GM19395 (cell line): ENCODE measurements around the gene SH2D7.
"Not testable (repeated sequence)": the region's sequence is repeated elsewhere in the genome, so short reads cannot be mapped to it uniquely, and the experiment has no call there.

Experiments
- ATAC-seq: cut with Tn5 transposase; IDR thresholded peaks from one replicate; pipeline ENCODE4 v1.9.1; 2021; ENCODE audit warnings: mild to moderate bottlenecking, moderate library complexity; ENCODE audit not compliant: unreplicated experiment

Gene SH2D7

DNA sequence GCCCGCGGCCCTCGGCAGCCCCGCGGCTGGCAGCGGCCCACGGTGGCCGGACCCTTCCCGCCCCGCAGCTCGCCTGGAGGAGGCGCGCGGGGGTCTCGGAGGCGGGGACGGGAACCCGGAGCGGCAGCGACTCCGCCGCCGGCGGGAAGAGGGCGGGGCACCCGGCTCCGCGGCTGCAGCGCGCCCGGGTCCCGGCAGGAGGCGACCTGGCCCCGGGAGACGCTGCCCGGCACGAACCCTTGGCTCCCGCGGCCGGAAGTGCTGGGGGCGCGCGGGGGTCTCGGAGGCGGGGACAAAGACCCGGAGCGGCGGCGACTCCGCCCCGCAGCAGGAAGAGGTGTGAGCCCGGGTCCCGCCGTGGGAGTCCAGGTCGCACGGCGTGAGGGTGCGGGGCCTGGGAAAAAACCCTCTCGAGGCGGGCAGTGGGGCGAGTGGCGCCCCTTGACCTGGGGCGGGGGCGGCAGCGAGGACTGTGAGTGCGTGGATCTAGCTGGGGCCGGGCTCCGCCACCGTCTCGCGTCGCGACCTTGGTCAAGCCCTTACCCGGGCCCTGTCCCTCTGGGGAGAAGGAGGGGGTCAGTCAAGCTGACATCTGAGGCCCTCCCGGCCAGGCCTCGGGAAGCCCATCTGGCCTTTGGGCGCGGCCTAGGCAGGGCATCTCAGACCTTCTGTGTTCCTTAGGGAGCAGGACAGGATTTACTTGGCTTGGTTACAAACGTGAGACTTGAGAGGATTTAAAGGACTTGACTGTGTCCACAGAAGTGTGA lies 39.1 kb downstream of the SH2D7 start, which contains the start of gene CIB2:
Gene CIB2, minus strand, starts transcription at position 151 of the 767 bp plus-strand sequence. CDS start 230 bp downstream, outside the sequence.
- ATAC-seq = peak; percentile 70

DNA sequence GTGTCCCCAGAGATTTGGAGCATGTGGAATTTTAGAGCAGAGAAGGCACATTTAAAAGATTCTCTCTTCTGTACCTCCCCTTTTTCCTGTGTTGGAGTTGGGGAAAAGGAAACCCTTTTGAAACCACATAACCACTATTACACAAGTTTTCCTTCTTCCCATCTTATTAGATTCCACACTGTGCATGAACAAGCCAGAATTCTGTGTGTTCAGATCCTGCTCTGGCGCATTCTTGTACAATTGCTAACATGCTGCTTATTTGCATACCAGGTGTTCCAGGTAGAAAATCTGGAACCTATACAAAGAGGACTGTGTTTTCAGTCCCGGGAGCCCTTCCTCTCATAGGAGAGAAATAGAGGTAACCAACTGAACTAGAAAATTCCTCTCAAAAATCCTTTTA lies 41.4 kb downstream of the SH2D7 start:
- no peak for ATAC-seq

DNA sequence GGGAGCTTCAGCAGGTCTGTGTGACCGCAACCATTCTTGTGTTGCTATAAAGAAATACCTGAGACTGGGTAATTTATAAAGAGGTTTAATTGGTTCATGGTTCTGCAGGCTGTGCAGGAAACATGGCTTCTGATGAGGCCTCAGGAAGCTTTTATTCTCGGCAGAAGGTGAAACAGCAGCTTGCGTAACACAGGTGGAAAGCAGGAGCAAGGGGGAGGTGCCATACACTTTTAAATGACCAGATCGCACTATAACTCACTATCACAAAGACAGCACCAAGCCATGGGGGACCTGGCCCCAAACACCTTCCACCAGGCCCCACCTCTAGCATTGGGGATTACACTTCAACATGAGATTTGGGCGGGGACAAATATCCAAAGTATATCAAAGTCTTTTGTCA lies 47.2 kb downstream of the SH2D7 start:
- no peak for ATAC-seq

DNA sequence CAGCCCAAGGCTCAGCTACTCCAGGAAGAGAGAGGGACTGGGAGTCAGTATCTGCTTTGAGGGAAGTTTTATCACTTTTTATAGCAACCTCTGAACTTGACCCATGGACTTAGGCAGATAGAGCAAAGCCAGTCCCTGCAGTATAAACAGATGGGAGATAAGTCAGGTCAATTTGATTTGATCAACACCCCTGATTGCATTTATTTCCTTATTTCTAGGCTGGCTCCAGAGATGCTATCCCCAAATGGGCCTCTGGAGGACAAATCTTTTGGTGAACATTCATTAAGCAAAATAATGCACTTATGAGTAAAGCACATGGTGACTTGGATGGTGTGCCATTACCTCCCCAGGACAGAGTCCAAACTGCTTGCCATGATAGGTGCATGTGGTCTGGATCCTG lies 47.9 kb downstream of the SH2D7 start:
- ATAC-seq = no peak

DNA sequence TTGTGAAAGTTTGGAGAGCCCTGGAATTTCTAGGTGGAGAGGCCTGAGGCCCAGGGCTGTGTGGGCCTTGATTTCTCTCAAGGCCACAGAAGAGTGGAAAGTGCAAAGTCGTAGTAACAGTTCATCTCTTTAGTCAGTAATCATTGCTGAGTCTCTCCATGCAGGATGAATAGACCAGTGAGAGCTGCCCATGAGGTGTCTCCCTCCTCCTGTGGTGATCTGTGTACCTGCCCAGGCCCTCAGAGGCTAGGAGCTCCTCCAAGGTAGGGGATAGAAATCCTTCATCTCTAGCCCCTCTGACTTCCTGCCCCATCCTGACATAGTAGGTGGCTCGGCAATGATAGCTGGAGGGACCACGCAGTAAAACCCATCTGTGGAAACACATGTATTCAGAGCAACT lies 50.0 kb downstream of the SH2D7 start:
- no peak for ATAC-seq

DNA sequence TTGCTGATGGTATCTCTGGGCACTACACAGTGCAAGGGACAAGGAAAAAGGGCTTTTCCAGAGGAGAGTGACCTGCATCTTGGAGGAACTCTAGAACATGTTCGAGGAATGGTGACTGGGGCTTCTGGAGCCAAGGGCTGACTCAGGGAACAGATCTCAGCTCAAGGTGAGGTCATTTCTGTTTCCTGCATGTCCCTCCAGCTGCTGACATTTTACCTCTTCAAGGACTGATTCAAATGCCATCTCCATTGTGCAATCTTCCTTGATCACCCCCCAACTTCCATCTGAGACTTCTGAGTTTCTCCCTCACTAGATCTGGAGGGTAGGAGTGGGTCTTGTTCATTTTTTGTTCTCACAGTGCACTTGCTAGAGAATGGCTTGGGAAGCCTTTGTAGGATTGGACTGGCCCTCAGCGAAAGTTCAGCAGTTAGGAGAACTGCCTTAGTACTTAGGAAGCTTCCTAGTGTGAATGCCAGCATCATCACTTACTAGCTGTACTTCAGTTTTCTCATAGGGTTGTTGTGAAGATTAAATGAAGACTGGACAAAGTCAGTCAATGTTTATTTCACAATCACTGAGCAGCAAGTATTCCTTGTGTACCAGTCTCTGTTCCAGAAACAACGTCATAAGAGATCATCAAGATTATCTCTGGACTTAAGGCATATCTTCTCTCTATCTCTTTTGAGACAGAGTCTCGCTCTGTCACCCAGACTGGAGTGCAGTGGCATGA lies 54.2 kb downstream of the SH2D7 start:
- ATAC-seq = no peak

DNA sequence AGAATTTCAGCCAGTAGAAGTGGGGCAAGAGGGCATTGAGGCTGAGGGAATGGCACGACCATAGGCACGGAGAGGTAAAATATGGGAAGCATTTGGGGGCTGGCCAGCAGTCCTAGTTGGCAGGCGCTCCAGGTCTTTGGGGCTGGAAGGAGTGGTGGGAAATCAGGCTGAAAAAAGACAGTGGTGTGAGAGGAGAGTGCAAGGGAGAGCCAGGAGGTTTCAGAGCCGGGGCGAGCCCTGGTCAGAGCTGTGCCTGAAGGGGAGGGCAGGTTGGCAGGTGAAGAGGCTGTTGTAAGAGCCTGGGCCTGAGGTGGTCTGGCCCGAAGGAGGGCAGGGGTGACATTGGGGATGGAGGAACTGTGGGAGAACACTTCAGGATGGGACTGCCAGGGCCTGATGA lies 55.2 kb downstream of the SH2D7 start:
- ATAC-seq = no peak

DNA sequence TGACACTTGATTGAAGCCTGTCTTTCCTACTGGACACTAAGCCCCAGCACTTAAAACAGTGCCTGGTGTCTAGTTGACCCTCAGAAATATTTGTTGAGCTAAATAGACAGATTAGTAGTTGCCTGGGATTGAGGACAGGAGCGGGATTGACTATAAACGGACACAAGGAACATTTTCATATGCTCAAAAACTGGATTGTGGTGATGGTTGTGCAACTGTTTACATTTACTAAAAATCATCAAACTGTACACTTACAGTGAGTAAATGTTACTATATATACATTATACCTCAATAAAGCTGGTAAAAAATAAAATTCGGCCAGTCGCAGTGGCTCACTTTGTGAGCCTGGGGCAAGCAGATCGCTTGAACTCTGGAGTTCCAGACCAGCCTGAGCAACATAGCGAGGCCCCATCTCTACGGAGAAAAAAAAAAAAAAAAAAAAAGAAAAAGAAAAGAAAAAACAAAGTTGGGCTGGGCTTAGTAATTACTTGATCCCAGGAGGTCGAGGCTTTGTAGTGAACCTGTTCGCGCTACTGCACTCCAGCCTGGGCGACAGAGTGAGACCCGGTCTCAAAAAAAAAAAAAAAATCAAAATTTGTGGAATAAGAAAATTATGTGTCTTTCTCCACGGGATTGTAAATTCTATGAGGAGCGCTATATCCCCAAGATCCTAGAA lies 56.2 kb downstream of the SH2D7 start:
- peak; percentile 13 for ATAC-seq

DNA sequence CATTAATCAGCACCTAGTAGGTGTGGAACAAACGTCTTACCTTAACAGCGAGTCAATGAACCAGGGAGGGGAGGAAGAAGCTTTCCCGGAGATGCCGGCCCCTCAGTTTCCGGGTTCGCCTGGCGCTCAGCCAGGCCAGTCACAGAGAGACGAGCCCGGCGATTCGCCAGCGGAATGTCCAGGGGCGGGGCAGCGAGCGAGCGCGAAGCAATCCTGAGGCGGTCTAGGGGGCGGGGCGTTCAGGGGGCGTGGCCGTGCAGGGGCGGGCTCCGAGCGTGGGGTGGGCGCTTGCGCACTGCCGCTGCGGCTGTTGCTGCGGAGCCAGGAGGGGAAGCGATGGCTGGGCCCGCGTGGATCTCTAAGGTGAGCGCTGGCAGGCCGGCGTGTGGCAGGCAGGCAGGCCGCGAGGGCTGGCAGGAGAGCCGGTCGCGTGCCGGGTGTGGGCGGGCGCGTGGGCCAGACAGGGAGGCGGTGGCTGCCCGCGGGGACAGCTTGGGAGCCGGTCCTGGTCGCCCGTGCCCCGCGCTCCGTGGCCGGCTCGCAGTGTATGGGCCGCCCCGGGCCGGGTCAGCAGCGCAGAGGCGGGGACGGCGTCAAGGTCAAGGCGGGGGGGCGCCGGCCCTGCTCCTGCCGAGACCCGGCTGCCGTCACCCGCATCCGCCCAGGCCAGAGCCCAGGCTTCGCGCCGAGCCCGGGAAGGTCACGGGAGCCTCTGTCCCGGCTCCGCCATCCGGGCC lies 56.9 kb downstream of the SH2D7 start, which contains the start of gene IDH3A:
Gene IDH3A, plus strand, starts transcription at position 295 of the 737 bp plus-strand sequence. Its CDS starts 42 bp downstream, at position 337.
- peak; percentile 83 for ATAC-seq

DNA sequence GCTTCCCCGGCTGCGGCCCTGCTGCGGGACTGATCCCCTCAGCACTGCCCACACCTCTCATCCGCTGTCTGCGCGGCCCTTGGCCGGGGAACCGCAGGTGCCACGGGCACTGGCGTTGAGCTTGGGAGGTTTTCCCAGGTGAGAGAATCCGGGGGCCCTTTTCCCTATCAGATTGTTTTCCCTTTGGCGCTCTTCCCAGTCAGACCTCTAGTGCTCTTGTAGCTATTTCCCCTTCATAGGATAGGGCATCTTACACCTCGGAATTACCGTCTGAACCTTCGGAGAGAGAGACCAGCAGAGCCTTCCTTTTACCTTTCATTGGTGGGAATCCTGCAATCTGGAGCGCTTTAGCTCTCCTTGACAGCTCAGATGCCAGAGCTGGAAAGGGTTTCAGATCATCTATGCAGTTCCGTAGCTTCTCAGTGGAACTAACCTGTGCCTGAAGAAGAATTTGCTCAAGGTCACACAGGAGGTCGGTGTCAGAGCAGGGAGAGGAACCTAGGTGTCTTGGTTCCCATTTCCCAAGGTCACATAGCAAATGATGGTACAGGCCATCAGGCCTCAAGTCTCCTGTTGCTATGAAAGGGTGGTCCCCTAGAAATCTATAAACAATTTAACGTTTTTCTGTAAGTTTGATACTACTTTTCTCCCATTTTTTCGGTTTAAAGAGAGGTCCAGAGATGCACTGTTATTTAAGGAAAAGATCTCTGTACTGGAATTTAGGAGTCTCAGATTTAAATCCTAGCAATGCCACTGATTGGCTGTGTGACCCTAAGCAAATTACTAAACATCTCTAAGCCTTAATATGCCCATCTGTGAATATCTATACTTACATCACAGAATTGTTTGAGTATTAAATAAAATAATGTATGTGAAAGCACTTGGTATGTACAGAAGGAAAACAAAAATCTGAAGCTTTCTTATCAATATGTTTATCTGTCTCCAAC lies 57.7 kb downstream of the SH2D7 start:
- ATAC-seq = peak; percentile 43

DNA sequence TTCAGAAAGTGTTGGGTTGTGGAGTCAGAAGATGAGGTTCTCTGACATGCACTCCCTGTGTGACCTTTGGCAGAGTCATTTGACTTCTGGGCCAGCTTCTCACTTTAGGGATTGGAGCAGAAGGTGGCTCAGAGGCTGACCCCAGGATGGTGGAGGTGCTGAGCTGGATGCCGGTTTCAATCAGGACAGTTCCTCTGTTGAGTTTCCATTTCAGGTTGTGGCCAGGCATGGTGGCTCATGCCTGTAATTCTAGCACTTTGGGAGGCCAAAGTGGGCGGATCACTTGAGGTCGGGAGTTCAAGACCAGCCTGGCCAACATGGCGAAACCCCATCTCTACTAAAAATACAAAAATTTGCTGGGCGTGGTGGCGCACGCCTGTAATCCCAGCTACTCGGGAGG lies 58.7 kb downstream of the SH2D7 start:
- ATAC-seq = not testable (repeated sequence)
